Tibial nerve (tissue), 4 donors: ENCODE data around the gene PRR16. TPM values are rescaled to one million over a fixed set of nuclear protein-coding genes. Genes with fewer than 3 reads are reported as not detected.

Experiments
- DNase-seq, 2 donors: peaks; one replicate each; pipeline ENCODE4 v3.0.0-alpha.2; 2019; ENCODE audit warnings: low spot score in 2 of 2
- H3K27ac ChIP-seq, 4 donors: fragments of 200-600 bp; sonication (generic) in 3 of 4; one replicate each; pipeline ENCODE4 v1.5.1; 2017 to 2019; ENCODE audit warnings: mild to moderate bottlenecking in 1 of 4
- H3K27me3 ChIP-seq, 2 donors: fragments of 200-600 bp; sonication (generic) in 1 of 2; one replicate each; pipeline versions ENCODE4 v1.5.1 to v1.6.0; 2017 to 2019
- H3K36me3 ChIP-seq, 3 donors: fragments of 200-600 bp; sonication (generic); one replicate each; pipeline ENCODE4 v1.5.1; 2018 to 2019
- H3K4me1 ChIP-seq, 4 donors: fragments of 200-600 bp; sonication (generic) in 3 of 4; one replicate each; pipeline ENCODE4 v1.5.1; 2017 to 2019
- H3K4me3 ChIP-seq, 4 donors: fragments of 200-600 bp; sonication (generic) in 3 of 4; one replicate each; pipeline ENCODE4 v1.5.1; 2017 to 2019; ENCODE audit warnings: mild to moderate bottlenecking in 1 of 4, moderate library complexity in 1 of 4
- H3K9me3 ChIP-seq, 4 donors: fragments of 200-600 bp; sonication (generic) in 3 of 4; one replicate each; pipeline ENCODE4 v1.5.1; 2017 to 2019
- EP300 ChIP-seq, 2 donors: sonication (generic); formaldehyde crosslinking; IDR thresholded peaks; one replicate each; pipeline ENCODE4 v1.6.1; 2017; ENCODE audit warnings: antibody characterized with exemption in 2 of 2, mild to moderate bottlenecking in 1 of 2
- POLR2A ChIP-seq, 2 donors: fragments of 450-650 bp; IDR thresholded peaks; one replicate each; pipeline ENCODE4 v1.6.1; 2017; ENCODE audit warnings: antibody characterized with exemption in 2 of 2, mild to moderate bottlenecking in 2 of 2, moderate library complexity in 2 of 2
- WGBS, 2 donors: methylation state at CpG; one replicate each; pipeline ENCODE4 v1.1.5; 2018; 5-methylcytosine and 5-hydroxymethylcytosine counted together
- total RNA-seq, 4 donors: library from RNA; depleted of rRNA; stranded (reverse); fragments of >200 nt; gene quantifications; one replicate each; pipeline ENCODE4 v1.1.0, GENCODE V29; 2016
- TF ChIP-seq, protein P1 (sequence below), 5 experiments: fragments of 200-600 bp in 3 of 5; fragments of 450-650 bp in 2 of 5; sonication (generic) in 3 of 5; IDR thresholded peaks; one replicate each; pipeline ENCODE4 v1.5.1; 2016 to 2019; ENCODE audit warnings: antibody characterized with exemption in 5 of 5, mild to moderate bottlenecking in 3 of 5, moderate library complexity in 2 of 5

PRR16 gene
- total RNA-seq, 4 donors from 2014 or later, result 2.1 to 5.1 (median 2.5) TPM; not detected in 1

DNA sequence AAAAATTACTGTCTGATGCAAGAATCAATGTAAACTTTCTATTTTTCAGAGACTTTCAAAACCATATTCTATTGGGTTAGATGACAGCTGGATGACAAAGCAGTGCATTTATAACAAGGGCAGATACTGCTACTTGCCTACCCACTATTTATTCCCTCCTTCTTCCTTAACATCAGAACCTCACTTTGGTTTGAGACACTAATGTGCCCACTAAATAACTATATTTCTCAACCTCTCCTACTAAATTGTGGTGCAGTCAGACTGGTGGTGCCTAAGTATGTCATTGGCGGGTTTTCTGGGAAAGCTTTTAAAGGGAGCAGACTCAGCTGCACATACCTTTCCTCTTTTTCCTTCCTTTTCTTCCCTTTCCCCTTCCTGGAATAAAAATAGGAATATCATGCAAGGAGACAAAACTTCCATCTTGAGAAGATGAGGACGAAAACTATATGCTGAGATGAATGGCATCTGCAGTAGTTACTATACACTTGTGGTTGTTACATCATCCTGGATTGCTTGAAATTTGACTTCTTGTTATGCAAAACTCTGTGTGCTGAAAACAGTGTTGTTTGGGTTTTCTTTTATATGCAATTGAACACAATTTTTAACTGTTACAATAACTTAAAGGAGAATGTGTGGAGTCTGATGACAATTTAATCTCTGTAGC, 43.8 kb downstream of the PRR16 start:
- no peak for DNase-seq
- 80 to 91% methylated on average over 2 of the region's 2 CpGs for WGBS, 2 donors
- no peaks in the 10 kb centered on the region for H3K27me3 ChIP-seq
- no peak for TF ChIP-seq EP300 (IDR thresholded peaks at IDR 0.05)
- TF ChIP-seq, protein P1, sequence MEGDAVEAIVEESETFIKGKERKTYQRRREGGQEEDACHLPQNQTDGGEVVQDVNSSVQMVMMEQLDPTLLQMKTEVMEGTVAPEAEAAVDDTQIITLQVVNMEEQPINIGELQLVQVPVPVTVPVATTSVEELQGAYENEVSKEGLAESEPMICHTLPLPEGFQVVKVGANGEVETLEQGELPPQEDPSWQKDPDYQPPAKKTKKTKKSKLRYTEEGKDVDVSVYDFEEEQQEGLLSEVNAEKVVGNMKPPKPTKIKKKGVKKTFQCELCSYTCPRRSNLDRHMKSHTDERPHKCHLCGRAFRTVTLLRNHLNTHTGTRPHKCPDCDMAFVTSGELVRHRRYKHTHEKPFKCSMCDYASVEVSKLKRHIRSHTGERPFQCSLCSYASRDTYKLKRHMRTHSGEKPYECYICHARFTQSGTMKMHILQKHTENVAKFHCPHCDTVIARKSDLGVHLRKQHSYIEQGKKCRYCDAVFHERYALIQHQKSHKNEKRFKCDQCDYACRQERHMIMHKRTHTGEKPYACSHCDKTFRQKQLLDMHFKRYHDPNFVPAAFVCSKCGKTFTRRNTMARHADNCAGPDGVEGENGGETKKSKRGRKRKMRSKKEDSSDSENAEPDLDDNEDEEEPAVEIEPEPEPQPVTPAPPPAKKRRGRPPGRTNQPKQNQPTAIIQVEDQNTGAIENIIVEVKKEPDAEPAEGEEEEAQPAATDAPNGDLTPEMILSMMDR (IDR thresholded peaks at IDR 0.05), result no peak
- TF ChIP-seq POLR2A (IDR thresholded peaks at IDR 0.05), result no peak
- H3K36me3 ChIP-seq, result no peaks in the 10 kb centered on the region
- no peak overlapping the region for H3K27ac ChIP-seq
- no peak overlapping the region for H3K4me3 ChIP-seq
- no peaks in the 10 kb centered on the region for H3K4me1 ChIP-seq
- H3K9me3 ChIP-seq, result no peaks in the 10 kb centered on the region

DNA sequence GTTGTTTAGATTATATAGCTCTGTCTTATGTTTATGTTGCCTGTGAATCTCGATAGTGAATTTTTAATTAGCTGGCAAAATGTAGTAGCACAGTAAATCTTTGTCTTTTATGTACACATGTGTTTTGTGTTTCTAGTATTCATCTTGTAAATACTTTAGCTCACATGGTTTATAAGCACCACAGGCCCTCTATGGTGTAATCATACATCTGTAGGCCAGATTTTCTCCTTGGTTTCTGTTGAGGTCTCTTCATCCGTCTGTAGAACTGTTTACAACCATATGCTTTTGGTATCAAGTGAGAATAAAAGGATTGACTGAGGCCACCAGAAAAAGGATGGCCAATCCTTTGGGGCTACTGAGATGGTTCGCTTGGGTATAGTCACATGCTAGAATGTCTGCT, 45.0 kb downstream of the PRR16 start:
- Histone ChIP-seq H3K27ac (no peak overlapping the region), H3K4me3 (no peak overlapping the region), H3K27me3 (no peaks in the 10 kb centered on the region), H3K36me3 (no peaks in the 10 kb centered on the region), H3K9me3 (no peaks in the 10 kb centered on the region), H3K4me1 (no peaks in the 10 kb centered on the region)
- TF ChIP-seq, protein P1 (IDR thresholded peaks at IDR 0.05), result no peak
- TF ChIP-seq POLR2A (IDR thresholded peaks at IDR 0.05) (no peak), EP300 (IDR thresholded peaks at IDR 0.05) (no peak)
- no peak for DNase-seq
- WGBS, 2 donors, result 65 to 66% methylated on average over 3 of the region's 3 CpGs

DNA sequence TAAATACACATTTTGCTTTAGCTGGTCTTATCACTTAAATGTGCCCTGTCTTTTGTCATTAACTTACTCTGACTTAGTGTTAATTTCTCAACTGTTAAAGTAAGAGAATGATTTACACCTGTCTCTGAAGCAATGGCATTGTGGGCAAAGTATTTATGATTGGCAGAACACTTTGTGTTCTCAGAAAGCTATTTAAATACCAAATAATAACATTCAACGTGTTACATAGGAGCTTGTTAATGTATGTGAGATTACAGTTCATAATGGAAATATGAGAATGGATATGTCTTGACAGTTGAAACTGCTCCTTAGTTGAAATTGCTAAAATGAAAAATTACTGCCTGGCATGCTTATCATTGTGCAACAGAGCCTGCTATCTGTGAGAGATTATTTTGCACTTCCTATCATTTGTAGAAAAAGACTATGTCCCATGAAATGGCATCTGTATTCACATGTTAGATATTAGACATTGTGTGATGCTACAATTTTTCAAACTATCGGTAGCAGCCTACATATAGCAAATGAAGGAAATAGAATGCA, 46.1 kb downstream of the PRR16 start:
- Histone ChIP-seq H3K36me3 (no peaks in the 10 kb centered on the region), H3K9me3 (no peaks in the 10 kb centered on the region), H3K27ac (no peak overlapping the region), H3K4me1 (no peaks in the 10 kb centered on the region), H3K4me3 (no peak overlapping the region), H3K27me3 (no peaks in the 10 kb centered on the region)
- DNase-seq, result no peak
- TF ChIP-seq POLR2A (IDR thresholded peaks at IDR 0.05) (no peak), EP300 (IDR thresholded peaks at IDR 0.05) (no peak)
- TF ChIP-seq, protein P1 (IDR thresholded peaks at IDR 0.05), result no peak
- WGBS, 2 donors, result 75 to 78% methylated on average over 2 of the region's 2 CpGs

DNA sequence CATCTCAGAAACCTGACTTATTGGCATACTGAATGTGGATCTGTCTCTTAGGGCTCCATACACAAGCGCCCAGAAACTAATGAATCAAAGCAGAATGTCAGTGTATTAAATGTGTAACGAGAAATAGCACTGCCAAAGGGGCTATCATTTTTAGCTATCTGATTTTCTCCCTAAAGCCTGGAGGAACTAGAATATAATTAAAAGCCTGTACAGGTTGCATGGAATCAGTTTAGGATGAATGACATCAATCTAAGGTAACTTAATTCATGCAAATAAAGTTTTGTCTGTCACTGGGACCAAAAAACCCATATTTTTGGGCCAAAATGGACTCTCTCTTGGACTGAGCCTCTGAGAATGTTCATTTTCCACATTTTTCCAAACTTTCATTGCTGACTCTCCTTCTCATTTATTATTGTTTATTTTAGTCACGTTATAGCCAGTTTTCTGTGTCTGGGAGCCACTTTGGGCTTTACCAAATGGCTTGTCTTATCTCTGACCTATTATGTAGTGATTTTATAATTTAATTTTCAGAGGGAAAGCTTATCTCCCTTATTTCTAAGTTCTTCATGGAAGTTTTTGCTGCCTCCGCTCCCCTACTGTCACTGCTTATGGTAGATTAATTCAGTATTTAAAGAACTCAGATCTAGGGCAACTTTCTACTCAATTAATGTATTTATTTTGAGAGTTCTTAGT, 47.0 kb downstream of the PRR16 start:
- TF ChIP-seq POLR2A (IDR thresholded peaks at IDR 0.05), result no peak
- TF ChIP-seq EP300 (IDR thresholded peaks at IDR 0.05), result no peak
- TF ChIP-seq, protein P1 (IDR thresholded peaks at IDR 0.05), result no peak
- no peaks in the 10 kb centered on the region for H3K9me3 ChIP-seq
- DNase-seq, result no peak
- H3K4me3 ChIP-seq, result no peak overlapping the region
- H3K27me3 ChIP-seq, result no peaks in the 10 kb centered on the region
- WGBS, 2 donors, result 77 to 81% methylated on average over 4 of the region's 4 CpGs
- no peaks in the 10 kb centered on the region for H3K36me3 ChIP-seq
- no peak overlapping the region for H3K27ac ChIP-seq
- H3K4me1 ChIP-seq, result no peaks in the 10 kb centered on the region

DNA sequence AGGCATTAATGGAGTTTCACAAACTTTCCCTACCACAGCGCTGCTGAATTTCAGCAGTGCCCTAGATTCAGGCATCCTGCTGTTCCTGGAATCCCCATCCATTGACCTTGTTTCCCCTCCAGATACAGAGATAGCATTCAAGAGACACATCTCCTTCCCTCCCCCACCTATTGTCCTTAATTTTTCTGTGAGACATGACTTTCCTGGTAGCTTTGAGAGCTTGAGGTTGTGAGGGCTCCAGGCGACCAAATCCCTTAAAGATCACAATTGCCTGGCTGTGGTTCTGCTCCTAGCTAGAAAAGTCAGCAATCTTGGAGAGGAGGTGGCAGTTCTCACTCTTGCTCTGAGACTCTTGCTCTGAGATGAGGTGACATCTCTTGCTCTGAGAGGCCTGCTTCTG, 48.0 kb downstream of the PRR16 start:
- TF ChIP-seq, protein P1 (IDR thresholded peaks at IDR 0.05), result no peak
- TF ChIP-seq EP300 (IDR thresholded peaks at IDR 0.05) (no peak), POLR2A (IDR thresholded peaks at IDR 0.05) (no peak)

More for the DNA sequence above, 48.0 kb downstream of the PRR16 start:
- WGBS, 2 donors, result 44 to 48% methylated on average over 2 of the region's 2 CpGs
- DNase-seq, result no peak
- no peaks in the 10 kb centered on the region for H3K4me1 ChIP-seq
- no peak overlapping the region for H3K4me3 ChIP-seq
- no peaks in the 10 kb centered on the region for H3K9me3 ChIP-seq
- no peaks in the 10 kb centered on the region for H3K27me3 ChIP-seq
- no peak overlapping the region for H3K27ac ChIP-seq
- no peaks in the 10 kb centered on the region for H3K36me3 ChIP-seq
